SK-N-SH treated with all-trans-retinoic acid at 6 μM for 48 hours (cell line): Measurements from ENCODE around the gene CTBP1.

Experiments used
- ATAC-seq: fragments of 200-7000 bp; cut with Tn5 transposase; 3 replicates; pipeline ENCODE4 v1.9.1; 2020; ENCODE audit warnings: mild to moderate bottlenecking, moderate library complexity
- BACH2 ChIP-seq: fragments of 250-450 bp; sonication (Bioruptor Pico); IDR thresholded peaks from 2 replicates; pipeline ENCODE4 v1.9.0; 2021; ENCODE audit warnings: mild to moderate bottlenecking, borderline replicate concordance
- CSRNP3 ChIP-seq: fragments of 250-450 bp; sonication (Bioruptor Pico); IDR thresholded peaks from 2 replicates; pipeline ENCODE4 v1.5.1; 2021; ENCODE audit warnings: mild to moderate bottlenecking, moderate library complexity
- ESRRG ChIP-seq: fragments of 250-450 bp; sonication (Bioruptor Pico); IDR thresholded peaks from 2 replicates; pipeline ENCODE4 v1.6.1; 2021; ENCODE audit warnings: mild to moderate bottlenecking
- GLIS3 ChIP-seq: fragments of 250-450 bp; sonication (Bioruptor Pico); IDR thresholded peaks from 2 replicates; pipeline ENCODE4 v1.5.0; 2020; ENCODE audit warnings: mild to moderate bottlenecking, moderate library complexity
- OSR1 ChIP-seq: fragments of 250-450 bp; sonication (Bioruptor Pico); IDR thresholded peaks from 2 replicates; pipeline ENCODE4 v1.8.0; 2022; ENCODE audit warnings: moderate library complexity, mild to moderate bottlenecking, inconsistent platforms
- PATZ1 ChIP-seq: fragments of 250-450 bp; sonication (Bioruptor Pico); IDR thresholded peaks from 2 replicates; pipeline ENCODE4 v1.8.0; 2020; ENCODE audit warnings: mild to moderate bottlenecking, moderate library complexity, borderline replicate concordance
- POU6F1 ChIP-seq: fragments of 250-450 bp; sonication (Bioruptor Pico); IDR thresholded peaks from 2 replicates; pipeline ENCODE4 v1.8.0; 2021; ENCODE audit warnings: low read depth, mild to moderate bottlenecking, moderate library complexity, borderline replicate concordance
- PPARA ChIP-seq: fragments of 250-450 bp; sonication (Bioruptor Pico); IDR thresholded peaks from 2 replicates; pipeline ENCODE4 v1.5.0; 2020; ENCODE audit warnings: mild to moderate bottlenecking, borderline replicate concordance
- SNAI2 ChIP-seq: fragments of 250-450 bp; sonication (Bioruptor Pico); IDR thresholded peaks from 2 replicates; pipeline ENCODE4 v1.5.0; 2020; ENCODE audit warnings: mild to moderate bottlenecking, moderate library complexity
- TCF4 ChIP-seq: fragments of 250-450 bp; sonication (Bioruptor Pico); IDR thresholded peaks from 2 replicates; pipeline ENCODE4 v1.8.0; 2021; ENCODE audit warnings: mild to moderate bottlenecking, moderate library complexity, borderline replicate concordance
- TOX ChIP-seq: fragments of 250-450 bp; sonication (Bioruptor Pico); IDR thresholded peaks from 2 replicates; pipeline ENCODE4 v1.8.0; 2021; ENCODE audit warnings: mild to moderate bottlenecking, moderate library complexity, borderline replicate concordance
- TSHZ2 ChIP-seq: fragments of 250-450 bp; sonication (Bioruptor Pico); IDR thresholded peaks from 2 replicates; pipeline ENCODE4 v1.5.0; 2020; ENCODE audit warnings: mild to moderate bottlenecking, moderate library complexity
- ZC3H10 ChIP-seq: fragments of 250-450 bp; sonication (Bioruptor Pico); IDR thresholded peaks from 2 replicates; pipeline ENCODE4 v1.5.1; 2021; ENCODE audit warnings: mild to moderate bottlenecking, moderate library complexity
- ZFP3 ChIP-seq: fragments of 250-450 bp; sonication (Bioruptor Pico); IDR thresholded peaks from 2 replicates; pipeline ENCODE4 v1.5.0; 2020; ENCODE audit warnings: mild to moderate bottlenecking, moderate library complexity
- ZFP30 ChIP-seq: fragments of 450-650 bp; formaldehyde crosslinking; IDR thresholded peaks from 2 replicates; pipeline ENCODE4 v1.5.0; 2022; ENCODE audit warnings: mild to moderate bottlenecking, moderate library complexity
- ZNF565 ChIP-seq: fragments of 450-650 bp; formaldehyde crosslinking; conservative IDR thresholded peaks from 2 replicates; pipeline ENCODE4 v1.5.0; 2020; ENCODE audit warnings: low read depth, mild to moderate bottlenecking, moderate library complexity
- ZNF70 ChIP-seq: fragments of 450-650 bp; formaldehyde crosslinking; IDR thresholded peaks from 2 replicates; pipeline ENCODE4 v1.5.0; 2020; ENCODE audit warnings: mild to moderate bottlenecking, moderate library complexity
- ZNF8 ChIP-seq: fragments of 450-650 bp; formaldehyde crosslinking; IDR thresholded peaks from 2 replicates; pipeline ENCODE4 v1.5.0; 2020; ENCODE audit warnings: mild to moderate bottlenecking, moderate library complexity

Gene CTBP1

GRCh38 chr4:1285790-1286553, 37.0 kb upstream of the CTBP1 start (continued):
- TF ChIP-seq POU6F1 (no peak), ESRRG (CRISPR knock-in tag) (no peak), PPARA (no peak), BACH2 (CRISPR knock-in tag) (no peak), OSR1 (CRISPR knock-in tag) (no peak), ZFP3 (no peak), ZFP30 (CRISPR knock-in tag) (no peak), TOX (no peak), CSRNP3 (CRISPR knock-in tag) (no peak), ZNF565 (CRISPR knock-in tag) (no peak)

GRCh38 chr4:1285151-1285789, 36.3 kb upstream of the CTBP1 start:
- no peak for TF ChIP-seq ZNF8 (CRISPR knock-in tag)
- TF ChIP-seq PATZ1 (CRISPR knock-in tag): no peak
- no peak for TF ChIP-seq TCF4 (CRISPR knock-in tag)
- TF ChIP-seq ZFP3: no peak
- no peak for TF ChIP-seq ESRRG (CRISPR knock-in tag)
- TF ChIP-seq ZC3H10 (CRISPR knock-in tag): no peak
- TF ChIP-seq BACH2 (CRISPR knock-in tag): no peak
- TF ChIP-seq TSHZ2 (CRISPR knock-in tag): no peak
- no peak for TF ChIP-seq PPARA
- no peak for TF ChIP-seq GLIS3
- ATAC-seq: no peak

GRCh38 chr4:1283711-1284110, 34.8 kb upstream of the CTBP1 start:
- ATAC-seq: no peak
- no peak for TF ChIP-seq ZNF70 (CRISPR knock-in tag)

- TF ChIP-seq SNAI2 (CRISPR knock-in tag): no peak
- ATAC-seq: no peak
These were observed 30.3 kb upstream of the CTBP1 start for GRCh38 chr4:1279253-1279652.
